Left lobe of liver (tissue), 2 donors: ENCODE measurements around the gene STX11. TPM values are rescaled to one million over a fixed set of nuclear protein-coding genes. Genes with fewer than 3 reads are reported as not detected.

Experiments
- ATAC-seq: fragments of 200-7000 bp; cut with Tn5 transposase; one replicate; pipeline ENCODE4 v1.9.1; 2020; ENCODE audit warnings: mild to moderate bottlenecking, moderate library complexity
- DNase-seq: peaks from one replicate; pipeline ENCODE4 v3.0.0-alpha.2; 2020; ENCODE audit warnings: low spot score
- total RNA-seq: library from RNA; stranded (reverse); gene quantifications from one replicate; pipeline ENCODE4 v1.2.1, GENCODE V29; 2021
- donor health status: DM: no; HTN: no; CAD: no; lungs with moderate emphysema.
- donor health status: DM: no; HTN: yes; CAD: no.

Gene STX11
- total RNA-seq, 1 donor from 2014 or later: 0.75 TPM

DNA sequence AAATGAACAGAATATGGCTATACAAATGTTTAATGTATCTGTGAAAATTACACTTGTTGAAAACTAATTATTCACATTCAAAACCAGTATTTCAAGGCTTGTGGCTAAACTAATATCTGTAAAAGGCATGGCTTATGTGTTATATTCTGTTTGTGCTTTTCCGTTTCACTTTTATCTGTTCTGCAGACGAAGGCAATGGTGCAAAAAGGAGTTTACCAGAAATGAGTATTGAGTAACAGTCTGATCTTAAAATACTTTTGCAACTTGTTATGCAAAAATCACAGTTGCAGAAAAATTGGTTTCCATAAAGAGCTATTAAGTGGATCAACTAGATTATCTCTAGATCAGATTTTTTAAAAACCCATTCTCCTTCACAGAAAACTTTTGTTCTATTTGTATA is 9.4 kb upstream of the STX11 start:
- no peak for ATAC-seq
- DNase-seq: no peak

DNA sequence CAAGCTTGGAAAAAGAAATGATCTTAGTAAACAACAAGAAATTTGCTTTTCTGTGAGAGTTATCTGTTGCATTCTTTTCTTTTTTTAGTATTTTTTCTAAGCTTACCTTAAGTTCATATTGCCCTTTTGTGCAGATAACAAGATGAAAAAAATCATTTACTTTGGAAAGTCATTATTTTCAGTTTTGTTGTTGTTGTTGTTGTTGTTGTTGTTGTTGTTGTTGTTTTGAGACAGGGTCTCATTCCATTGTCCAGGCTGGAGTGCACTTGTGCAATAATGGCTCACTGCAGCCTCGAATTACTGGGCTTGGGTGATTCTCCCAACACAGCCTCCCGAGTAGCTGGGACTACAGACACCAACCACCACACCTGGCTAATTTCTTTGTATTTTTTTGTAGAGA is 8.8 kb upstream of the STX11 start:
- DNase-seq (no peak), ATAC-seq (no peak)

DNA sequence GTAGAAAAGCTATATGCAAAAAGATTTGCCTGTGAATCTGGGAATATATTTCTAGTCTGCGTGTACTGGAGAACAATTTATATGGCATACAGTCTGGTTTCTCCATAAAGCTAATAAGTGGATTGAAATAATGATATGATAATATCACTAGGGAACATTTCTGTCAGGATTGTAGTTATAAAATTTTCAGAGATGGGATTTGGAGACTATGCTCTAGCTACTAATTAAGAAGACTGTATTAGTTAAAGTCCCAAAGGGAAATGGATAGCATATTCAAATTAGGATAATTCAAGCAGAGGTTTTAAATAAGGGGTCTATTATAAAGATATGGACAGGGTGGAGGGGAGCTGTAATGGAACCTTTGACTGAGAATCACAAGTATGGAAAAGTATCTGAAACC is 7.2 kb upstream of the STX11 start:
- no peak for ATAC-seq
- DNase-seq: no peak

DNA sequence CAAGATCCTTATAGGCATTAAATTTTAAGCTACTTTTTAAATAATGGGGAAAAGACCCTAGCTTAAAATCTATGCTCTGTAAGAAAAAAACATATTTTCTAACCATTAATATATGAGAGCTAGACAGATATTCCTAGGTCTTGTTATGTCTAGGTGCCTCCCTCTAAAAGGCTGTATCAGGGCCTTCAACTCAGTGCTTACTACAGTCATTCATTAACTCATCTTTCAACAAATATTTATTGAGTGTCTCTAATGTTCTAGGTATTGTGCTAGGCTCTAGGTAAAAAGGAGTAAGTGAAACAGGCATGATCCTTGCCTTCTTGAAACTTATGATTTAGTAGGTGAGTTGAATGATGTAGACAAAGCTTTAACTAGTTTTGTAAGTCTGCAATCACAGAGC is 6.4 kb upstream of the STX11 start:
- DNase-seq (no peak), ATAC-seq (peak; percentile 43)

DNA sequence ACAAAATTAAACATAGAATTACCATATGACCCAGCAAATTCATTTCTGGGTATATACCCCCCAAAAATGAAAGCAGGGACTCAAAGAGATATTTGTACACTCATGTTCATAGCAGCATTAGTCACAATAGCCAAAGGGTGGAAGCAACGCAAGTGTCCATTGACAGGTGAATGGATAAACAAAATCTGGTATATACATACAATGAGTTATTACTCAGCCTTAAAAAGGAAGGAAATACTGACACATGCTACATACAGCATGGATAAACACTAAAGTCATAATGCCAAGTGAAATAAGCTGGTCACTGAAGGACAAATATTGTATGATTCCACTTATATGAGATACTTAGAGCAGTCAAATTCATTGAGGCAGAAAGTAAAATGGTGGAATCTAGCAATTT is 5.3 kb upstream of the STX11 start:
- DNase-seq (no peak), ATAC-seq (no peak)

DNA sequence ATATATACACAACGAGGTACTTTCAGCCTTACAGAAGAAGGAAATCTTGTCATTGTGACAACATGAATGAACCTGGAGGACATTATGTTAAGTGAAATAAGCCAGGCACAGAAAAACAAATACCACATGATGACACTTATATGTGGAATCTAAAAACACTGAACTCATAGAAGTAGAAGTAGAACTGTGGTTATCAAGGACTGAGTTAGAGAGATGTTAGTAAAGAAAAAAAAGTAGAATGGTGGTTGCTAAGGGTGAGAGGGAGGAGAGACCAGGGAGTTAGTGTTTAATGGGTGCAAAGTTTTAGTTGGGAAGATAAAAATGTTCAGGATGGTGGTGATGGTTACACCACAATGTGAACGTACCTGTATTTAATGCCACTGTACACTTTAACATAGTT is 4.8 kb upstream of the STX11 start:
- ATAC-seq (no peak), DNase-seq (no peak)

DNA sequence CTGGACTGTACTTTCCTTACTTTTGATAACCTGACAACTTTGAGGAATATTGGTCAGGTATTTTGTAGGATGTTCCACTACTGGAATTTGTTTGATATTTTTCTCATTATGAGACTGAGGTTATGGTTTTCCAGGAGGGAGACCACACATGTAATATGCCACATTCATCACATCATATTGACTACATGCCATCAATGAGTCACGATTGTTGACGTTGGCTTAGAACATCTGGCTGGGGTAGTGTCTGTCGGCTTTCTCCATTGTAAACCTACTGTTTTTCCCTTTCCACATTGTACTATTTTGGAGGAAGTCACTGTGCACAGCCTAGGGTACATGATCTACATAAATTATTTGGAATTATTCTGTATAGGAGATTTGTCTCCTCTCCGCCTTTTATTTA is 1.4 kb upstream of the STX11 start:
- no peak for ATAC-seq
- DNase-seq: no peak

DNA sequence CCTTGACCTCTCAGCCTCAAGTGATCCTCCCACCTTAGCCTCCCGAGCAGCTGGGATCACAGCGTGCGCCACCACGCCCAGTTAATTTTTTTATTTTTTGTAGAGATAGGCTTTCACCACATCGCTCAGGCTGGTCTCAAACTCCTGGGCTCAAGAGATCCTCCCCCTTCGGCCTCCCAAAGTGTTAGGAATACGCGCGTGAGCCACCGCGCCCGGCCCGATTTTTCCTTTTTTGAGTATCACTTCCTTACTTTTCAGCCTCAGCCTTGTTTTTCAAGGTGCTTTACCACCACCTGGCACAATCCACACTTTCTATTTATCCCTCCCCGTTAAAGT is 791 bp upstream of the STX11 start:
- no peak for ATAC-seq
- no peak for DNase-seq

DNA sequence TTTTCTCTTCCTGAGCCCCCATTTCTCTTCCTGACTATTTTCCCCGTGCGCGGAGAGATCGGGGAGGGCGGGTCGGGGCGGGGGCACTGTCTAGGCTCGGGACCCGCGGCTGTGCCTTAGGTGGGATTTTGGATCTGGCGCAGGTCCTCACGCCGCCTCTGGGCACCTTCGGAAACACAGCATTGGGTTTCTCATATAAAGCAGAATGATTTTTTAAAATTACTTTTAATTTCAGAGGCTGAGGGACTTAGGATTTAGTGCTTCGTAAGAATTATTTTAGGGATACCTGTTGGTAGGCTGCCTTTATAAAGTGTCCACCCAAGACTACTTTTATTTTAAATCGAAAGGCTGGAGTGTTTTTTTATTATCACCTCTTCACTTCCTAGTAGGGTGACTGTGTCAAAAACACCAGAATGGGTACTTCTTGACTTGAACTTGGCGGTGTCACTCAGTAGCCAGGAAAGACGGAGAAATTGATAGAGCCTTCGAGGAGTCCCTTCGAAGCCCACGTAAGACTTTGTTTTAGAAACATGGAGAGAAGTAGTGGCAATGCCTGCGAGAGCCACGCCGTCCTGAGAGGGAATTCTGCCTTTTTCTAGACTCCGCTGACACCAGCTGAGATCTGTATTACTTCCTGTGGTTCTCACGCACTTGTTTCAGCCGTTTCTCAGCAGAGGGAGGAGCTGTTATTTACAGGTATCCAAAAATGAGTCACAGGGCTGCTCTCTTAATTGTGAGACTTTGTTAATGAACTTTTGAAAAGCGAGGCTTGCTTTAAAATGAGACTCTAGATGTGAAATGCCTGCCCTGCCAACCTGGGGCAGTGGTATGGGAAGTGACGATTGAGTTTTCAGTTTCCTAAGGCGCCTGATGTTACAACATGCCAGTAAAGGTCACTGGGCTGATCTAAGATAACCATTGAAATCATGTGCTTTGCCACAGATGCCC is 667 bp downstream of the STX11 start:
- peak; percentile 54 for DNase-seq

DNA sequence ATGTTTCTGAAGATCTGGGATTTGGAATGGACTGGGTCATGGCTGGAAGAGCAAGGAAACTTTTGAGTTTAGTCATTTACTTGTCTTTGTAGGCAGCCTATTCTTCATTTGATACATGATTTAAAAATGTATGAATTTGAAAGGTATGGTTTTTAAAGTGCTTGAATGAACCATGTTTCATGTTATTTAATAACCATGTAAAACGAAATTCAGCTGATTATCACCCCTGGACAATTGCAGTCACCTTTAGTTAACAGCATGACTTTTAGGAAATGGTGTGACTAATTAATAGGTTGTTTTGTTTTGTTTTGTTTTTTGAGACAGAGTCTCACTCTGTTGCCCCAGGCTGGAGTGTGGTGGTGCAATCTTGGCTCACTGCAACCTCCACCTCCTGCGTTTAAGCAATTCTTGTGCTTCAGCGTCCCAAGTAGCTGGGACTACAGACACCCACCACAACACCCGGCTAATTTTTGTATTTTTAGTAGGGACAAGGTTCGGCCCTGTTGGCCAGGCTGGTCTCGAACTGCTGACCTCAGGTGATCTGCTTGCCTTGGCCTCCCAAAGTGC is 2.1 kb downstream of the STX11 start:
- DNase-seq (no peak), ATAC-seq (no peak)

More for the DNA sequence above, 667 bp downstream of the STX11 start:
- ATAC-seq: peak; percentile 65

DNA sequence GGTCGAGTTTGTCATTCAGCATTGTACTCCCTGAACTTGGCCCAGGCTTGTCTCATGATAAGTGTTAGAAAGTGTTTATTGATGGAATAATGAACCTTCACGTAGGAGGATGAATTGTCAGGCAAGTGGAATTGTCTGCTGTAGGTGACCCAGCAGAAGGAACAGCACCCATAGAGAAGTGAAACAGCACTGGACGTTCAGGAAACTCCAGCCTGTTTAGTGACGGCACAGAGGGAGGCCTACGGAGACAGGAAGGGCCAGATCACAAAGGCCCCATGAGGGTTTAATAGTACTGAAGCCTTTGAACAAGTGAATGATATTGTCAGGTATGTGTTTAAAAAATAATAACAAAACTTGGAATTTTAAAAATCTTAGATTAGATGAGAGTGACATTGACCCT is 2.9 kb downstream of the STX11 start:
- DNase-seq: no peak
- no peak for ATAC-seq

DNA sequence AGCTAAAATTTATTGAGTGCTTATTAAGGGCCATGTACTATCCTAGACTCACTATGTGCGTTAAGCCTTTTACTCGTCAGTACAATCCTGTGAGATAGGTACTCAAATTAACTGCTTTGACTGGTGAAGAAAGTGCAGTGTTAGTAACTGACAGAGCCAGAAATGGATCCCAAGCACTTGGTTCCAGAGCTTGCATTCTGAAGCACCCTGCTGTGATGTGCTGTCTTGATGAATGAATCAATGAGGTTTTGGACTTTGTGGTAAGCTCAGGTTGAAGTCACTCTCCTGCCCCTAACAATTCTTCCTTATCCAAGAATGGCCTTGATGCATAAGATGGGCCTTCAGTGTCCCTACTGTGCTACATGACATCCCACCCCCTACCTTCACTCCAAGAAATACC is 3.7 kb downstream of the STX11 start:
- no peak for ATAC-seq
- DNase-seq: no peak

DNA sequence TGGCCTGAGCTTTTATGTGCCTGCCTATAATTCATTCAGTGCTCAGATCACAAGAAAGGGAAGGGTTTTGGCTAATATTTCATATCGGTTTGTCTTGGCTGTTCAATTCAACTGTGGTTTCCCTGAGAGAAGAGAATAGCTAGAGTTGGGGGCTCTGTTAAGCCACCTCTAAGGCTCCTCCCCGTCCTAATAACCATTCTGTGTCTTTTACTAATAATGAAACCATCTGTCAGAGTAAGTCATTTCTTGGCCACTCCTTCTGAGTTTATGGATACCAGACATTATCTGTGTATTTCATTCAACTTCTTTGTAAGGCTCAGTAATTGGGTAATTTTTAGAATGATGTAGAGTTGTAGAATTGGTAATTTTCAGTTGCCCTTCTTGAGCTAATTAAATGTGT is 5.2 kb downstream of the STX11 start:
- ATAC-seq: no peak
- no peak for DNase-seq

DNA sequence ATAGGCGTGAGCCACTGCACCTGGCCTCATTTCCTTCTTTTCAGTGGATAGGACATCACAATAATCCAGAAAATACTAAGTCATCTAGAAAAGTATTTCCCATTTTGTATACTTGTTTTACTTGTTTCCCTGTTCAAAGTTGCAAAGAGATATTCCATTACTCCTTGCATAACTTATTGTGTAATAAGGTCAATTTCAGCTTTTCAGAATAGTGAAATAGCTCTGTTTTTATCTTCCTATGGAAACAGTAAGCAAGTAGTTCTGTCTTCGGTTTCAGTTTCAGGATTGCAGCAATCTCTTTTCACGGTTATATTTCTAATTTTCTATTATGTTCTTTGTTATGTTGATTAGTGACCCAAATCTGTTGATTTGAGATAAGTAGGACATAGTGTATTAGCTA is 6.0 kb downstream of the STX11 start:
- ATAC-seq (peak; percentile 40), DNase-seq (no peak)

DNA sequence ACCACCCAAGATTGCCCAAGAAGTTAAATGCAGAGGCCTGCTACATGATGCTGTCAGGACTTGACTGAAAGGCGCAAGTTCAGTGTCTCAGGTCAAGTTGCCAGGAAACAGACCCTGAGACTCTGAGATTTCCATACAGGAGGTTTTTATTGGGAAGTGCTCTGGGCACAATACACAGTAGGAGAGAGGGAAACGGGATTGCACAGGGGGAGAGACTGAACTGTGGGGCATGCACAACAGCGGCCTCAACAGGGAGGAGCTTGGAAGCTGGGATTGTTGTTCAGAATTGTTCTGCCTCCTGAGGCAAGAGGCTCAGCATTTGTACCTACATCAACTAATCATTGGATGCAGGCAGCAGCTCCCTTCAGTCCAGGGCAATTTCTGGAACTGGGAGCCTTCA is 6.7 kb downstream of the STX11 start:
- ATAC-seq (no peak), DNase-seq (no peak)

DNA sequence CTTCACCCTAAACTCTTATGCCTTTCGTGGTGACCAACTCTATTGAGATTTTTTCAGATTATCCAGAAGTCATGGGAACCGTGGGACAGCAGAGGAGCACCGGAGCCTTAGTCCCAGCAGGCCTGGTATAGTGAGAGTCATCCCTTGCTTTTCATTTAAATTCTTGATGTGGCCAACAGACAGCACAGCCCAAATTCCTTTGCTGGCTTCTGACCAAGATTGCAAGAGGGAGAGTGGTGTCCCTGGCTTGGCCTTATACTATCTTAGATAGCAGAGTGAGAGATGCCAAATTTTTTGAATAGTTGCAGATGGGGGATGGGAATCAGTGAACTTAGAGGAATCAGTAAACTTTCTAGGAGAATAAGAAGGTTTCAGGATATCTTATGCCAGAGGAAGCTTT is 7.8 kb downstream of the STX11 start:
- peak; percentile 83 for ATAC-seq
- DNase-seq: peak; percentile 52

DNA sequence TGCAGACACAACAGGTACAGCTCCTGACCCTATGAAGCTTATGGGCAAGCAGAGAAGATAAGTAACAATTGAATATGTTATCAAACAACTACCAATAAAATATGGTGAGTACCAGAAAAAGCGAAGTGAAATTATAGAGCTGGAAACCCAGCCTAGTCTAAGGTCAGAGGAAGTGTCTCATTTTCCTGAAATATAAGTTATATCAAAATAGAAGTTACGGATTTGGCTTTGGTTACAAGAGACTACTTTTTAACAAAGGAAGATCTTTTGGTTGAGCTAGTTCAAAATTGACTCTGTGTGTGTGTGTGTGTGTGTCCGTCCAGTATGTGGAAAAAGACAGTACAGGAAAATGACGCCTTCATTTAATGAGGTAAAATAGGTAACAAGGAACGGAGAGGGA is 8.9 kb downstream of the STX11 start:
- ATAC-seq: peak; percentile 20
- no peak for DNase-seq

DNA sequence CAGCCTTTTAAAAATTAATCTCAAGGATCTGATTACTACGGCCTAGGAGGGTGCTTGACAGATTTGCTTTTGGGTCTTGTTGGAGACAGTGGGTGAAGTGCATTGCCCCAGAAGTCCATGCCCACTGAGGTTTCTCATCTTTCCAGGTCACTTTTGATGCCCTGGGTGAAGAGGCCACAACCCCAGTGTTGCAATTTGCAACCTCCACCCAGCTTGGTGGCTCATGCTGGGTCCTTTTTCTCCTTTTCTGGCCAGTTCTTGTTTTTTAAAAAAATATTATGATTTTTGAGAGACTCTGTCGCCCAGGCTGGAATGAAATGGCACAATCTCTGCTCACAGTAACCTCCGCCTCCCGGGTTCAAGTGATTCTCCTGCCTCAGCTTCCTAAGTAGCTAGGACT is 9.4 kb downstream of the STX11 start:
- no peak for ATAC-seq

DNA sequence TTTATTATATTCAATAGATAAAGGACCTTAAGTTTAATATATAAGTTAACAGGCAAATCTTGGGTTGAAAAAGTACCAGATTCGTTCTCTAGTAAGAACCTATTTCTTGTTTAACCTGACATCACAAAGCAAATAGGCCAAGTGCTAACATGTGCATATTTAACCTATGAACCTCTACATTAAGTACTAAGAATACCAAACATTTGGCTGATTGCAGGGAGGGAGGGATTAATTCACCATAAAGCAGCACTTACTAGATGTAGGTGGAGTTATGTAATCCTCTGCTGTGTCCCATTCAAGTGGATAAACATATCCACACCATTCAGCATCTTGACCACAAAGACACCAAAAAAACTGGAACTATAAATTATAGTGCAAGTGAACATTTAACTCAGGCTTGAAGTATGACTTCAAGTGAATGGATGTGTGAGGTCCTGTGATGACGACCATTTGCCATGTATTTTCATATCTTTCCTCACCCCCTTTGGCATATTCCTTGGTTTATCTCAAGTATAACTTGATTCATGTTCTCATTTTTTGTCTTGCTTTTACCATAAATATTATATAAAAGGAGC is 10.2 kb downstream of the STX11 start:
- ATAC-seq: no peak
- no peak for DNase-seq

More for the DNA sequence above, 9.4 kb downstream of the STX11 start:
- no peak for DNase-seq

DNA sequence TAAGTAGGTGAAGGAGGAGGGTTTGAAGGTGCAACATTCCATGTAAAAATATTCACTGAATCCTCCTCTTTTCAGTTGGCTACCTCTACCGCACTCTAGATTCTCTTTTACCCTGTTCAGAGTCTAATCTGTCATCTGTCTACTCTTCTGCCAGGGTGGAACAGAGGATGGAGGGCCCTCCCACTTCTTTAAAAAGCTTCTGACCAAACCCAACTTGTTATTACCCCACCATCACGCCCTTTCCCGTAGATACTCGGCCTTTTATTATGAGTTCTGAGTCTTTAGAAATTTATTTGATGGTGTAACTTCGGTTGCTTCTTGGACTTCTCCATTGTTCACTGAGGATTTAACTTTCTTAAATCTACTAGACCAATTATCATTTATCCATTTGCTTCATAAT is 11.7 kb downstream of the STX11 start:
- DNase-seq (no peak), ATAC-seq (no peak)

DNA sequence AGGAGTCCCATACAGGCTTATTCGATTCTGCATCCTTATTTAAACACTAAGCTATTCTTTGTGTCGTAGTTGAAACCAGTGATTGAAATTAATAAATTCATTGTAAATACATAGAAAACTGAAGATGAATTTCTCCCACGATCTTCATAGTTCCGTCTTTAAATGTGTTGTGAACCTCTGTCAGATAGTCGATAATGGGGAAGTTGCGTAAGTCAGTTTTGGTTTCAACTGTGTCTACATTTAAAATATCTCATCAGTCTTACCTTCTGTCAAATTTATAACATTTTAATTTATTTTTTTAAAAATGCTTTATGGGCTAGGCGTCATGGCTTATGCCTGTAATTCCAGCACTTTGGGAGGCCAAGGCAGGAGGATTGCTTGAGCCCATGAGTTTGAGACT is 12.7 kb downstream of the STX11 start:
- DNase-seq (no peak), ATAC-seq (no peak)

DNA sequence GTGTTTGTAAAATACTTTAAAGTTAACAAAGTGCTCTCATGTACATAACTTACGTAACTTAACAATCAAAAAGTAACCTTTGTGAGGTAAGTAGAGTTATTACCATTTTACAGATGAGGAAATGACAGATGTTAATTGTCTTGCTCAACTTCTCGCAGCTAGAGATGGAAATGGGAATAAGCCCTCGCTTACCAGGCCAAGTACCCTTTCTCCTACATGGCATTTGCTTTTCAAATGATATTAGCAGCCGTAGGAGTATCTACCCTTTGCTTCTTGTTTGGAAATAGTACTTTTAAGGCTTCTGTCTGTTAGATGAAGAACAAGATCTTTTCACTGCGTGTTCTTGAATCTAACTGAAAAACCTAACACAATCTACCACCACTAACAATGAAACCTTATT is 15.5 kb downstream of the STX11 start:
- ATAC-seq (no peak), DNase-seq (no peak)
